K562 (cell line): ENCODE data around the gene CDK5RAP3. TPM values are rescaled to one million over a fixed set of nuclear protein-coding genes. Genes with fewer than 3 reads are reported as not detected.

Source experiments
- ATAC-seq: fragments of 200-7000 bp; cut with Tn5 transposase; 3 replicates; pipeline ENCODE4 v1.9.1; 2020; ENCODE audit warnings: moderate library complexity
- BruUV-seq: library from RNA; stranded (reverse); fragments of 400-500 nt; replicated peaks from 2 replicates; lab custom pipeline; 2021; lab: Mats Ljungman, UMichigan
- CTCF ChIA-PET: fragments of 300-600 bp; formaldehyde crosslinking; extraction: SDS; loops from one replicate; lab custom pipeline; 2021; ENCODE audit warnings: low intra/inter-chr PET ratio; lab: Yijun Ruan, JAX
- POLR2A ChIA-PET: fragments of 300-600, 350-650 bp; sonication (Branson Sonifier 250); formaldehyde crosslinking; extraction: SDS; loops from one replicate; lab custom pipeline; 2021; ENCODE audit warnings: antibody characterized with exemption, inconsistent platforms; lab: Yijun Ruan, JAX
- DNase-seq, 4 experiments: peaks; one replicate each; pipeline versions ENCODE4 v3.0.0 to v3.0.0-alpha.2; 2011 to 2018; ENCODE audit warnings: low spot score in 3 of 4, mixed read lengths in 3 of 4; ENCODE audit errors: extremely low read depth in 1 of 4
- FAIRE-seq: peaks from 2 replicates; lab custom pipeline; 2011; peaks lifted over from hg19 to GRCh38; lab: Jason Lieb, UNC
- H2AFZ ChIP-seq: 2 replicates; pipeline ENCODE4 v1.6.0; 2011; ENCODE audit warnings: low read depth, low read length, control low read depth, inconsistent platforms
- H3K27ac ChIP-seq: fragments of 200-600 bp; 3 replicates; pipeline ENCODE4 v1.8.0; 2011; ENCODE audit warnings: low read depth, mild to moderate bottlenecking, control low read depth, inconsistent platforms, low read length, moderate library complexity, mixed read lengths; ENCODE audit errors: extremely low read depth
- H3K27me3 ChIP-seq, 2 experiments: fragments of 300-600 bp in 1 of 2; 2 replicates in 1 of 2; 3 replicates in 1 of 2; pipeline versions ENCODE4 v1.6.0 to v1.8.0; 2011; ENCODE audit warnings: inconsistent platforms in 2 of 2, low read length in 2 of 2, mild to moderate bottlenecking in 1 of 2, mixed read lengths in 1 of 2, moderate library complexity in 1 of 2; ENCODE audit not compliant: control insufficient read depth in 2 of 2, insufficient read depth in 2 of 2
- H3K36me3 ChIP-seq: fragments of 300-600 bp; 3 replicates; pipeline ENCODE4 v1.8.0; 2011; ENCODE audit warnings: mild to moderate bottlenecking, low read length, inconsistent platforms; ENCODE audit not compliant: control insufficient read depth, insufficient read depth
- H3K4me1 ChIP-seq, 2 experiments: fragments of 200-600 bp in 1 of 2; replicated peaks in 1 of 2; 2 replicates in 1 of 2; 3 replicates in 1 of 2; pipeline versions ENCODE4 v1.5.1 to v1.8.0; 2011; ENCODE audit warnings: inconsistent platforms in 2 of 2, low read length in 2 of 2, mild to moderate bottlenecking in 1 of 2, mixed read lengths in 1 of 2, moderate library complexity in 1 of 2; ENCODE audit not compliant: control insufficient read depth in 2 of 2, insufficient read depth in 2 of 2
- H3K4me2 ChIP-seq: 2 replicates; pipeline ENCODE4 v1.6.1; 2011; ENCODE audit warnings: low read length, control low read depth, inconsistent platforms, mixed read lengths; ENCODE audit not compliant: insufficient read depth
- H3K4me3 ChIP-seq: fragments of 200-600 bp; sonication (generic), shearing (Covaris generic); 2 replicates; pipeline ENCODE4 v1.5.1; 2016; ENCODE audit warnings: control low read depth, inconsistent platforms
- H3K79me2 ChIP-seq: fragments of 200-600 bp; 3 replicates; pipeline ENCODE4 v1.8.0; 2011; ENCODE audit warnings: low read length, inconsistent platforms; ENCODE audit not compliant: control insufficient read depth, insufficient read depth
- H3K9ac ChIP-seq, 2 experiments: 2 replicates each; pipeline versions ENCODE4 v1.6.0 to v1.6.1; 2011; ENCODE audit warnings: low read depth in 2 of 2, low read length in 2 of 2, control low read depth in 1 of 2, inconsistent platforms in 1 of 2, mild to moderate bottlenecking in 1 of 2, mixed read lengths in 1 of 2; ENCODE audit not compliant: insufficient read depth in 1 of 2
- H3K9me1 ChIP-seq: one replicate; pipeline ENCODE4 v1.6.0; 2011; ENCODE audit warnings: inconsistent platforms, mild to moderate bottlenecking, low read length, moderate library complexity; ENCODE audit not compliant: control insufficient read depth, insufficient read depth
- H3K9me3 ChIP-seq: replicated peaks from 2 replicates; pipeline ENCODE4 v1.5.1; 2011; ENCODE audit warnings: low read depth, low read length, inconsistent platforms; ENCODE audit not compliant: control insufficient read depth, insufficient read depth
- H4K20me1 ChIP-seq: replicated peaks from 2 replicates; pipeline ENCODE4 v1.6.1; 2011; ENCODE audit warnings: low read length, inconsistent platforms, mixed read lengths; ENCODE audit not compliant: control insufficient read depth, insufficient read depth
- ATF1 ChIP-seq, 2 experiments: fragments of 450-650 bp in 1 of 2; IDR thresholded peaks; 2 replicates each; pipeline ENCODE4 v1.6.1; 2016; ENCODE audit warnings: missing compliant biosample characterization in 1 of 2, missing genetic modification characterization in 1 of 2
- ATF7 ChIP-seq: fragments of 450-650 bp; IDR thresholded peaks from 2 replicates; pipeline ENCODE4 v1.7.1; 2014; ENCODE audit warnings: mild to moderate bottlenecking, moderate library complexity
- CBFB ChIP-seq: sonication (generic); formaldehyde crosslinking; IDR thresholded peaks from 2 replicates; pipeline ENCODE4 v1.4.0; 2020; ENCODE audit warnings: mild to moderate bottlenecking, missing genetic modification reagents
- CREB1 ChIP-seq, 2 experiments: sonication (generic) in 1 of 2; formaldehyde crosslinking in 1 of 2; IDR thresholded peaks; 2 replicates each; pipeline versions ENCODE4 v1.6.1 to v1.8.0; 2012 to 2022; ENCODE audit warnings: inconsistent platforms in 1 of 2, mild to moderate bottlenecking in 1 of 2, missing genetic modification reagents in 1 of 2, moderate library complexity in 1 of 2
- DPF2 ChIP-seq: fragments of 450-650 bp; IDR thresholded peaks from 2 replicates; pipeline ENCODE4 v1.6.1; 2016
- KDM1A ChIP-seq, 2 experiments: fragments of 450-650 bp; IDR thresholded peaks; 2 replicates each; pipeline ENCODE4 v1.6.1; 2016; ENCODE audit warnings: mild to moderate bottlenecking in 2 of 2
- NBN ChIP-seq: fragments of 450-650 bp; IDR thresholded peaks from 2 replicates; pipeline ENCODE4 v1.6.1; 2016; ENCODE audit warnings: low read depth, mild to moderate bottlenecking
- NFRKB ChIP-seq: fragments of 450-650 bp; IDR thresholded peaks from 2 replicates; pipeline ENCODE4 v1.6.1; 2016; ENCODE audit warnings: low read depth
- PHF20 ChIP-seq: fragments of 450-650 bp; IDR thresholded peaks from 2 replicates; pipeline ENCODE4 v1.6.1; 2018; ENCODE audit not compliant: partially characterized antibody
- PHF8 ChIP-seq: fragments of 200-600 bp; sonication (generic); IDR thresholded peaks from 2 replicates; pipeline ENCODE4 v1.6.1; 2012; ENCODE audit warnings: mixed run types, mild to moderate bottlenecking, inconsistent platforms, low read length, moderate library complexity, borderline replicate concordance
- PTBP1 ChIP-seq: fragments of 200-400 bp; formaldehyde crosslinking; IDR thresholded peaks from 2 replicates; pipeline ENCODE4 v1.6.1; 2017; ENCODE audit warnings: low read depth, low read length
- RCOR1 ChIP-seq, 2 experiments: IDR thresholded peaks; 2 replicates each; pipeline ENCODE4 v1.6.1; 2012; ENCODE audit warnings: low read depth in 2 of 2, low read length in 2 of 2, borderline replicate concordance in 1 of 2, improper control_type of control experiment in 1 of 2
- STAG1 ChIP-seq: sonication (generic); formaldehyde crosslinking; IDR thresholded peaks from 2 replicates; pipeline ENCODE4 v1.5.0; 2020; ENCODE audit warnings: missing genetic modification reagents, borderline replicate concordance
- YY1 ChIP-seq, 3 experiments: IDR thresholded peaks; 2 replicates each; pipeline ENCODE4 v1.6.1; 2011; ENCODE audit warnings: low read length in 2 of 3, mild to moderate bottlenecking in 2 of 3, moderate library complexity in 2 of 3, borderline replicate concordance in 1 of 3, control low read depth in 1 of 3, low read depth in 1 of 3; ENCODE audit not compliant: insufficient read depth in 3 of 3, insufficient replicate concordance in 2 of 3, control insufficient read depth in 1 of 3, insufficient read length in 1 of 3; ENCODE audit errors: extremely low read depth in 1 of 3
- ZNF354B ChIP-seq: fragments of 250-450 bp; sonication (Bioruptor Pico); IDR thresholded peaks from 2 replicates; pipeline ENCODE4 v1.4.0; 2020
- ZNF766 ChIP-seq: fragments of 200-800 bp; sonication (Bioruptor generic); conservative IDR thresholded peaks from 2 replicates; pipeline ENCODE4 v1.6.1; 2016; ENCODE audit warnings: missing genetic modification characterization, missing compliant biosample characterization
- WGBS: fragments of 100-300 bp; shearing (Covaris generic); methylation state at CpG from one replicate; pipeline ENCODE4 v1.1.6; 2016; ENCODE audit warnings: low coverage, mixed read lengths; ENCODE audit not compliant: insufficient coverage; ENCODE audit errors: missing lambda C conversion rate; 5-methylcytosine and 5-hydroxymethylcytosine counted together
- in situ Hi-C: fragments of 300-500 bp; cut with MboI; formaldehyde crosslinking; loops from 4 replicates; pipeline ENCODE4 v1.15.0; 2018; ENCODE audit warnings: inconsistent platforms, mixed read lengths
- intact Hi-C: fragments of 100-400 bp; cut with micrococcal nuclease; formaldehyde crosslinking; loops from 2 replicates; pipeline ENCODE4 v1.14.2; 2022
- polyA plus RNA-seq, 8 experiments: library from polyadenylated mRNA; depleted of rRNA in 4 of 8; stranded (reverse) in 5 of 8; unstranded in 3 of 8; fragments of >200 nt; fragmentation: Nextera tagmentation in 2 of 8; fragmentation: Illumina TruSeq in 1 of 8; extraction: Ambion mirVana in 2 of 8; extraction: Trizol in 1 of 8; gene quantifications; 2 replicates each; pipeline versions ENCODE4 v1.2.1 to v1.2.3, GENCODE V29; 2011 to 2014; ENCODE audit warnings: inconsistent platforms in 1 of 8, missing spikeins in 1 of 8
- total RNA-seq, 7 experiments: library from RNA; depleted of rRNA in 6 of 7; stranded (reverse); fragments of >200 nt in 6 of 7; fragmentation: Illumina TruSeq in 2 of 7; extraction: Trizol in 2 of 7; gene quantifications; 2 replicates each; pipeline versions ENCODE4 v1.2.1 to v1.2.3, GENCODE V29; 2011 to 2021; ENCODE audit warnings: low replicate concordance in 1 of 7
- TF ChIP-seq, protein P1 (sequence below): IDR thresholded peaks from 2 replicates; pipeline ENCODE4 v1.6.1; 2016; ENCODE audit warnings: missing genetic modification characterization, missing compliant biosample characterization

The CDK5RAP3 gene
- total and polyA plus RNA-seq, 9 of the 15 experiments (the other 6 are each of a cell fraction or from before 2014, with no cell fraction given): 44.2 to 202 (median 91.5) TPM

DNA sequence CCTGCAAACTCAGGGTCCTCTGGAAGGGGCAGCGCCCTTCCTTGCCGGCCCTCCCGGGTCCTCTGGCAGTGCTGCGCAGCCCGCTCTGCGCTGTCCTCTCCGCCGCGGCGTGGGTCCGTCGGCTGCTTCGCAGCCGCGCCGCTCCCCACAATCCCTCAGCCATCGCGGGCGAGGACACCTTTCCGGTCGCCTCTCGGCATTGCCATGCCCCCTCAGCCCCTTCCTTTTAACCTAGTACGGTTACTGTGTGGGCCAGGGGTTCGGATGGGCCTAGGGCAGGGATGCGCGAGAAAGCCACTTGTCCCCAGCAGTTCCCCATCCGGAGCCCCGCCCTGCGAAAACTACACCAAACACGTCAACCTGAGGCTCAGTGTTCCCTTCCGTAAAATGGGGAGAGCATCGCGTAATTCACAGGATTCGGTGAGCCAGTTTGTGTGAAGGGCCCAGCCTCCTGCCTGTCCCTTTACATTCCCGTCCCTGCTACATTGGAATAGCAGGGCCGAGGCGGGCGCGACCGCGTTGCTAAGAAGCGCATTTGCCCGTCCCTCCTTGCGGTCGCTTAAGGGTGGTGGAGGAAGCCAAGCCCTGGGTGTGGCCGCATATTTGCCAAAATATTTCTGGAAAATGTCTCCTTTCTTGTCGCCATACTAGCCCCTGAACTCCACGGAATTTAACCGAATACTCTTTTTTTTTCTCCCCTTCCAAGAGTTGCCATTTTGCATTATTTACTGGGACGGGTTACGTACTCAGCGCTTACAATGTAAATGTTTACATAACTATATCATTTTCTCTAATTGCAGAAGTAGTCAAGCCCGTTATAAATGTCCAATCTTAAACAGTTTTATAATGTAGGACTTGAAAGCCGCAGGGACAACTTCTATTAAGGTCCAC is 53.5 kb downstream of the CDK5RAP3 start:
- WGBS: 28% methylated on average over 49 of the region's 54 CpGs
- no TSS peak for BruUV-seq
- Histone ChIP-seq H3K9me3 (no peaks in the 10 kb centered on the region), H3K9ac (peak overlapping the region; percentile 3 to 87; a peak in 2 of 4 replicates), H3K27me3 (no peaks in the 10 kb centered on the region), H3K4me3 (peak overlapping the region; percentile 41), H3K4me1 (peaks cover 23 to 39% of the 10 kb centered on the region in 2 experiments; a peak in 4 of 5 replicates), H4K20me1 (no peaks in the 10 kb centered on the region), H3K4me2 (peak overlapping the region; percentile 84), H2AFZ (peak overlapping the region; percentile 91), H3K79me2 (no peaks in the 10 kb centered on the region), H3K9me1 (no peaks in the 10 kb centered on the region), H3K36me3 (no peaks in the 10 kb centered on the region), H3K27ac (peak overlapping the region; percentile 8; the same call in 1 of the 3 replicates)
- CTCF ChIA-PET: interaction anchor here (0.6 to 4.7 kb wide), 9 partner anchors 24 to 1822 kb away, joined by 3 to 54 read pairs (median 4); partner anchors contain the start of genes NFE2L1 and SP2
- peak in 2 of 4 experiments; percentile 29 to 61 for DNase-seq
- in situ Hi-C loops (loop anchor here (5.0 kb wide), 2 partner anchors 43 to 118 kb away; no protein-coding TSS in a partner anchor), intact Hi-C loops (loop anchor here (2.0 to 10.0 kb wide), 2 partner anchors 24 to 230 kb away; partner anchors contain the start of gene NFE2L1)
- ATAC-seq: no peak
- no peak for FAIRE-seq
- POLR2A ChIA-PET: interaction anchor here (0.6 to 0.9 kb wide), 2 partner anchors 121 to 193 kb away, joined by 3 read pairs; partner anchors contain the start of genes LRRC46 and MRPL10
- peak in 1 of 3 experiments; percentile 13 for TF ChIP-seq YY1 (IDR thresholded peaks at IDR 0.05; ENCODE audit: borderline replicate concordance in 1 of 3, control insufficient read depth in 1 of 3, extremely low read depth in 1 of 3, insufficient read depth in 3 of 3, insufficient read length in 1 of 3, insufficient replicate concordance in 2 of 3, low read depth in 1 of 3, low read length in 2 of 3)
- peak; percentile 91 to 93 for TF ChIP-seq KDM1A (IDR thresholded peaks at IDR 0.05)
- TF ChIP-seq CBFB (CRISPR knock-in tag): 0 out of 2 replicates have a peak, but pooled peaks have one; percentile 49
- no peak for TF ChIP-seq ZNF354B (CRISPR knock-in tag)
- TF ChIP-seq ATF1 (CRISPR knock-in tag; IDR thresholded peaks at IDR 0.05): no peak
- TF ChIP-seq ATF1 (tag; IDR thresholded peaks at IDR 0.05): peak; percentile 78
- no peak for TF ChIP-seq ZNF766 (CRISPR knock-in tag)
- TF ChIP-seq PHF20: peak; percentile 60
- no peak for TF ChIP-seq DPF2
- TF ChIP-seq PHF8: peak; percentile 27; the same call in 1 of the 2 replicates
- no peak for TF ChIP-seq NFRKB
- TF ChIP-seq, protein P1, sequence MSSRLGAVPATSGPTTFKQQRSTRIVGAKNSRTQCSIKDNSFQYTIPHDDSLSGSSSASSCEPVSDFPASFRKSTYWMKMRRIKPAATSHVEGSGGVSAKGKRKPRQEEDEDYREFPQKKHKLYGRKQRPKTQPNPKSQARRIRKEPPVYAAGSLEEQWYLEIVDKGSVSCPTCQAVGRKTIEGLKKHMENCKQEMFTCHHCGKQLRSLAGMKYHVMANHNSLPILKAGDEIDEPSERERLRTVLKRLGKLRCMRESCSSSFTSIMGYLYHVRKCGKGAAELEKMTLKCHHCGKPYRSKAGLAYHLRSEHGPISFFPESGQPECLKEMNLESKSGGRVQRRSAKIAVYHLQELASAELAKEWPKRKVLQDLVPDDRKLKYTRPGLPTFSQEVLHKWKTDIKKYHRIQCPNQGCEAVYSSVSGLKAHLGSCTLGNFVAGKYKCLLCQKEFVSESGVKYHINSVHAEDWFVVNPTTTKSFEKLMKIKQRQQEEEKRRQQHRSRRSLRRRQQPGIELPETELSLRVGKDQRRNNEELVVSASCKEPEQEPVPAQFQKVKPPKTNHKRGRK (tag): peak; percentile 88
- TF ChIP-seq NBN: no peak
- TF ChIP-seq RCOR1 (IDR thresholded peaks at IDR 0.05; ENCODE audit: borderline replicate concordance in 1 of 2, low read depth in 2 of 2, low read length in 2 of 2): peak; percentile 43 to 72; a peak in 2 of 4 replicates
- TF ChIP-seq CREB1 (IDR thresholded peaks at IDR 0.05): no peak
- TF ChIP-seq CREB1 (CRISPR knock-in tag; IDR thresholded peaks at IDR 0.05): peak; percentile 57; the same call in 1 of the 2 replicates
- no peak for TF ChIP-seq STAG1 (CRISPR knock-in tag)
- 0 out of 2 replicates have a peak, but pooled peaks have one; percentile 11 for TF ChIP-seq ATF7
- peak; percentile 88 for TF ChIP-seq PTBP1
